Kidney epithelial cell (primary cell): Measurements from ENCODE around the gene CUL9. TPM values are rescaled to one million over a fixed set of nuclear protein-coding genes. Genes with fewer than 3 reads are reported as not detected.

Source experiments
- DNase-seq: peaks from one replicate; pipeline ENCODE4 v3.0.0-alpha.2; 2010; ENCODE audit warnings: low read depth
- H3K27me3 ChIP-seq: 2 replicates; pipeline ENCODE4 v1.6.0; 2011; ENCODE audit warnings: low read length; ENCODE audit not compliant: control insufficient read depth, insufficient read depth
- H3K36me3 ChIP-seq: 2 replicates; pipeline ENCODE4 v1.5.1; 2011; ENCODE audit warnings: low read length; ENCODE audit not compliant: control insufficient read depth, insufficient read depth
- H3K4me3 ChIP-seq: 2 replicates; pipeline ENCODE4 v1.5.1; 2011; ENCODE audit warnings: low read depth, mild to moderate bottlenecking, control low read depth, low read length
- total RNA-seq: library from RNA; depleted of rRNA; stranded (reverse); fragments of >200 nt; gene quantifications from 2 replicates; pipeline ENCODE4 v1.2.3, GENCODE V29; 2015
- TF ChIP-seq, protein P1 (sequence below): IDR thresholded peaks from 2 replicates; pipeline ENCODE4 v1.5.1; 2011; ENCODE audit warnings: mild to moderate bottlenecking, moderate library complexity, low read length, control low read depth, inconsistent platforms; ENCODE audit not compliant: insufficient read depth, poor library complexity, severe bottlenecking

Gene CUL9
- total RNA-seq, 1 donor from 2014 or later = 41.1 TPM

DNA sequence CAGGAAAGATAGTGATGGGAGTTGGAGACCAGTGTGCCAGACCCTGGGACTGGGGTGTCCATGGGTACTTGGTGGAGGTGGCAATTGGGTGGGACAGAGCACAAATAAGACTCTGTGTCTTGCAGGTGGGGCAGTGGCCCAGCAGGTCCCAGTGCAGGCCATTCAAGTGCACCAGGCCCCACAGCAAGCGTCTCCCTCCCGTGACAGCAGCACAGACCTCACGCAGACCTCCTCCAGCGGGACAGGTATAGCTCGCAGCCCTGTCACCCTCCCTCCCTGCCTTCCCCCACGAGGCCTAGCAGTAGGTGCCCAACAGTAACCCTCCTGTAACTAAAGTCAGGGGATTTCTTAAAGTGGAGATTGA, 5.6 kb upstream of the CUL9 start:
- TF ChIP-seq, protein P1, sequence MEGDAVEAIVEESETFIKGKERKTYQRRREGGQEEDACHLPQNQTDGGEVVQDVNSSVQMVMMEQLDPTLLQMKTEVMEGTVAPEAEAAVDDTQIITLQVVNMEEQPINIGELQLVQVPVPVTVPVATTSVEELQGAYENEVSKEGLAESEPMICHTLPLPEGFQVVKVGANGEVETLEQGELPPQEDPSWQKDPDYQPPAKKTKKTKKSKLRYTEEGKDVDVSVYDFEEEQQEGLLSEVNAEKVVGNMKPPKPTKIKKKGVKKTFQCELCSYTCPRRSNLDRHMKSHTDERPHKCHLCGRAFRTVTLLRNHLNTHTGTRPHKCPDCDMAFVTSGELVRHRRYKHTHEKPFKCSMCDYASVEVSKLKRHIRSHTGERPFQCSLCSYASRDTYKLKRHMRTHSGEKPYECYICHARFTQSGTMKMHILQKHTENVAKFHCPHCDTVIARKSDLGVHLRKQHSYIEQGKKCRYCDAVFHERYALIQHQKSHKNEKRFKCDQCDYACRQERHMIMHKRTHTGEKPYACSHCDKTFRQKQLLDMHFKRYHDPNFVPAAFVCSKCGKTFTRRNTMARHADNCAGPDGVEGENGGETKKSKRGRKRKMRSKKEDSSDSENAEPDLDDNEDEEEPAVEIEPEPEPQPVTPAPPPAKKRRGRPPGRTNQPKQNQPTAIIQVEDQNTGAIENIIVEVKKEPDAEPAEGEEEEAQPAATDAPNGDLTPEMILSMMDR = no peak
- Histone ChIP-seq H3K27me3 (no peaks in the 10 kb centered on the region), H3K36me3 (peaks cover 6% of the 10 kb centered on the region), H3K4me3 (no peak overlapping the region)
- no peak for DNase-seq

DNA sequence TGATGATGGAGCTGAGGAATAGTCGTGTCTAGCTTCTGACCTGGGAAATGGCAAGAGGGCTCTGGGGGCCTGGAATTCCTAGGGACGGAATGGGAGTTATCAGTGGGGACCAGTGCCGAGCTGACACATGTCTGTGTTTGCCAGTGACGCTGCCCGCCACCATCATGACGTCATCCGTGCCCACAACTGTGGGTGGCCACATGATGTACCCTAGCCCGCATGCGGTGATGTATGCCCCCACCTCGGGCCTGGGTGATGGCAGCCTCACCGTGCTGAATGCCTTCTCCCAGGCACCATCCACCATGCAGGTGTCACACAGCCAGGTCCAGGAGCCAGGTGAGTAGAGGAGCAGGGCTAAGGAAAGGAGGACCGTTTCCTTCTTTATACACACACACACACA, 3.8 kb upstream of the CUL9 start:
- H3K36me3 ChIP-seq = peaks cover 6% of the 10 kb centered on the region
- no peak for DNase-seq
- TF ChIP-seq, protein P1 = no peak
- no peak overlapping the region for H3K4me3 ChIP-seq
- H3K27me3 ChIP-seq = no peaks in the 10 kb centered on the region

DNA sequence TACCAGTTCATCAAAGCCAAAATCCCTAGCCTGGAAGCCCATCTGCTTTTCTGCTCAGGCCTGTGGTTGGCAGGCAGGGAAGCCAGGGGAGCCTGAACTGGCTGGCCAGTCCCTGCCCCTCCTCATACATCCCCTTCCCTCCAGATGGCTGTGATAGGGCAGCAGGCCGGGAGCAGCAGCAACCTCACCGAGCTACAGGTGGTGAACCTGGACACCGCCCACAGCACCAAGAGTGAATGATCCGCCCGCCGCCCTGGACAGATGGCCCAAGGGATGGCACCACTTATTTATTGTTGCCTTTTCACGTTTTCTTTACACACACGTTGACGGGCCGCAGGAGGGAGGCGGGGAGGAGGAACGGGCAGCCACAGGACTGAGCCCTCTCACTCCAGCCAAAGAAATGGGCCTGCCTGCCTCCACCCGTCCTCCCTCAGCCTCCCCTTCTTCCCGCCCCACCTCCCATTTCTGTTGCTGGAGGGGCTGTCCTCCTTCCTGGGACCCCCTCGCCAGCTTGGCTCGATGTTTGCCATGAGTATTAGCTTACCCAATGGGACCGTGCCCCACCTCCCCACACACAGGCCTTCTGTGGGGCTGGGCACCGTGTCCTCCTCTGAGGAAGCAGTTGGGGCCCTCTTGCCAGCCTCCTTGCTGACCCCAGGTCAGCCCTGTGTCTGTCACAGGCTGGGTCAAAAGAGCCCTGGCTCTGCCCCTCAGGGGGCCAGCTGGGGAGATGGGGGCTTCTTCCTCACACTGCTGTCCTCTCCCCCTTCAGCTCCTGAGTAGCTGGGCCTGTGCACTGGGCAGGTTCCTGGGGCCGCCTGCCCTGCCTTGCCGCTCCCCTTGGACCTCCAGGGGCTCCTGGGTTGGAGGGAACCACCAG, 2.8 kb upstream of the CUL9 start:
- Histone ChIP-seq H3K36me3 (peaks cover 6% of the 10 kb centered on the region), H3K27me3 (no peaks in the 10 kb centered on the region), H3K4me3 (no peak overlapping the region)
- DNase-seq = no peak
- TF ChIP-seq, protein P1 = no peak

GRCh38 chr6:43180058-43180457, 1.9 kb upstream of the CUL9 start:
- no peak for DNase-seq
- Histone ChIP-seq H3K36me3 (peaks cover 6% of the 10 kb centered on the region), H3K4me3 (no peak overlapping the region), H3K27me3 (no peaks in the 10 kb centered on the region)
- TF ChIP-seq, protein P1 = no peak

DNA sequence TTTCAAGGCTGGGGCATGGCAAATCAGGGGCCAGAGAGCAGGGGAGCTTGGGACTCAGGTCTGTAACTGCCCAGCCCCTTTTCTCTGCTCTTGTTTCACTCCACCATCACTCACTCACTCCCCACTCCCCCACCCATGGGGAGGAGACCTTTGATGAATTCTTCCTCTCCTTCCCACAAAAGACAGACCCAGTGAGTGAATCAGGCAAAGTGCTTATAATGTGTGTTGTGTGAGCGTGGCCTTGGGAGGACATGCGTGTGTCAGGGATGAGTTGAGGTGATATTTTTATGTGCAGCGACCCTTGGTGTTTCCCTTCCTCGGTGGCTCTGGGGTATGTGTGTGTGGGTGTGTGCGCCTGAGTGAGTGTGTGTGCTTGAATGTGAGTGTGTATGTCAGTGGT, 1.0 kb upstream of the CUL9 start:
- Histone ChIP-seq H3K4me3 (no peak overlapping the region), H3K27me3 (no peaks in the 10 kb centered on the region), H3K36me3 (peaks cover 6% of the 10 kb centered on the region)
- DNase-seq = no peak
- TF ChIP-seq, protein P1 = no peak

- H3K27me3 ChIP-seq = no peaks in the 10 kb centered on the region
- DNase-seq = no peak
- peak overlapping the region; percentile 82 for H3K4me3 ChIP-seq
- peaks cover 6% of the 10 kb centered on the region for H3K36me3 ChIP-seq
- TF ChIP-seq, protein P1 = no peak
Measured at GRCh38 chr6:43181621-43181941, 415 bp upstream of the CUL9 start.
